K562 (cell line): ENCODE measurements around the gene IGFL1. TPM values are rescaled to one million over a fixed set of nuclear protein-coding genes. Genes with fewer than 3 reads are reported as not detected.
A peak's percentile ranks its signal among the peaks of the same experiment; 100 is the strongest.

ENCODE experiments used
- CBFA2T3 ChIP-seq: fragments of 450-650 bp; IDR thresholded peaks from 2 replicates; pipeline ENCODE4 v1.6.1; 2017
- CC2D1A ChIP-seq: fragments of 450-650 bp; IDR thresholded peaks from 2 replicates; pipeline ENCODE4 v1.6.1; 2017; ENCODE audit warnings: mild to moderate bottlenecking
- ELF4 ChIP-seq: fragments of 450-650 bp; formaldehyde crosslinking; IDR thresholded peaks from 2 replicates; pipeline ENCODE4 v1.4.0; 2022; ENCODE audit warnings: missing genetic modification characterization
- GATAD2B ChIP-seq: fragments of 450-650 bp; IDR thresholded peaks from 2 replicates; pipeline ENCODE4 v1.6.1; 2017; ENCODE audit warnings: mild to moderate bottlenecking, borderline replicate concordance
- HMG20B ChIP-seq: fragments of 250-450 bp; sonication (Bioruptor Pico); IDR thresholded peaks from 2 replicates; pipeline ENCODE4 v1.5.0; 2021; ENCODE audit warnings: mild to moderate bottlenecking
- POLR2A ChIP-seq: fragments of 450-650 bp; conservative IDR thresholded peaks from 2 replicates; pipeline ENCODE4 v1.6.1; 2016
- RBFOX2 ChIP-seq: fragments of 200-400 bp; formaldehyde crosslinking; IDR thresholded peaks from 2 replicates; pipeline ENCODE4 v1.6.1; 2017; ENCODE audit warnings: low read depth, mild to moderate bottlenecking, low read length, moderate library complexity
- TCF7L2 ChIP-seq: fragments of 150-350 bp; IDR thresholded peaks from 2 replicates; pipeline ENCODE4 v1.6.1; 2016; ENCODE audit warnings: low read depth, mild to moderate bottlenecking, low read length, moderate library complexity
- YBX1 ChIP-seq: fragments of 450-650 bp; IDR thresholded peaks from 2 replicates; pipeline ENCODE4 v1.7.1; 2016; ENCODE audit warnings: mild to moderate bottlenecking
- polyA plus RNA-seq, 8 experiments: library from polyadenylated mRNA; depleted of rRNA in 4 of 8; stranded (reverse) in 5 of 8; unstranded in 3 of 8; fragments of >200 nt; fragmentation: Nextera tagmentation in 2 of 8; fragmentation: Illumina TruSeq in 1 of 8; extraction: Ambion mirVana in 2 of 8; extraction: Trizol in 1 of 8; gene quantifications; 2 replicates each; pipeline versions ENCODE4 v1.2.1 to v1.2.3, GENCODE V29; 2011 to 2014; ENCODE audit warnings: inconsistent platforms in 1 of 8, missing spikeins in 1 of 8
- total RNA-seq, 7 experiments: library from RNA; depleted of rRNA in 6 of 7; stranded (reverse); fragments of >200 nt in 6 of 7; fragmentation: Illumina TruSeq in 2 of 7; extraction: Trizol in 2 of 7; gene quantifications; 2 replicates each; pipeline versions ENCODE4 v1.2.1 to v1.2.3, GENCODE V29; 2011 to 2021; ENCODE audit warnings: low replicate concordance in 1 of 7
- TF ChIP-seq, protein P1 (sequence below): fragments of 250-450 bp; sonication (Bioruptor Pico); IDR thresholded peaks from 2 replicates; pipeline ENCODE4 v1.8.0; 2022; ENCODE audit warnings: inconsistent platforms, mild to moderate bottlenecking, moderate library complexity, borderline replicate concordance
- TF ChIP-seq, protein P2 (sequence below): fragments of 250-450 bp; sonication (Bioruptor Pico); IDR thresholded peaks from 2 replicates; pipeline ENCODE4 v1.4.0; 2020; ENCODE audit warnings: borderline replicate concordance

Gene IGFL1
- total and polyA plus RNA-seq, 9 of the 15 experiments (the other 6 are each of a cell fraction or from before 2014, with no cell fraction given), result not detected

DNA sequence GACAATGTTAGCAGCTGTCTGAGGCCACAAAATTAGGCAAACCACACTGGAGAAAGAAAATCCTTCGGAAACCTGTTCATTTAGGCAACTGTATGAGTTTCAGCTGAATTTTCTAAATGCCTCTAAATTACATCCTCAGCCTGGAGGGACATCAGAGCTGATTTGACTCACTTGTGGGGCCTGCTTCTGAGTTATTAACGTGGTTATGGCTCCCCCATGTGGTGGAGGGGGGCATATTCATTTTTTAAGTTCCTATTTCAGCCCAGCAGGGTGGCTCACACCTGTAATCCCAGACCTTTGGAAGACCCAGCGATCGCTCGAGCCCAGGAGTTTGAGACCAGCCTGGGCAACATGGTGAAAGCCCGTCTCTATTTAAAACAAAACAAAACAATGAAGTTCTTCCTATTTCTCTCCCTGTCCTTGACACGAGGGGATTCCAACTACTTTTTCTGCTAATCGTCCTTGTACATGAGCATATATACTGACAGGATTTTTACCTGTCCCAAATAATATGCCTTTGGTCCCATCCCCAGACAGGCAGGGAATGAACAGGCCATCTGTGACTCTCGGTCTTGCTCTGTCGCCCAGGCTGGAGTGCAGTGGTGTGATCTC, 35.8 kb downstream of the IGFL1 start (continued):
- TF ChIP-seq GATAD2B (no peak), POLR2A (no peak), TCF7L2 (no peak), YBX1 (no peak), CC2D1A (peak; percentile 37; the same call in 1 of the 2 replicates), CBFA2T3 (no peak), HMG20B (CRISPR knock-in tag) (no peak), RBFOX2 (no peak), ELF4 (CRISPR knock-in tag) (no peak)
- TF ChIP-seq, protein P1, sequence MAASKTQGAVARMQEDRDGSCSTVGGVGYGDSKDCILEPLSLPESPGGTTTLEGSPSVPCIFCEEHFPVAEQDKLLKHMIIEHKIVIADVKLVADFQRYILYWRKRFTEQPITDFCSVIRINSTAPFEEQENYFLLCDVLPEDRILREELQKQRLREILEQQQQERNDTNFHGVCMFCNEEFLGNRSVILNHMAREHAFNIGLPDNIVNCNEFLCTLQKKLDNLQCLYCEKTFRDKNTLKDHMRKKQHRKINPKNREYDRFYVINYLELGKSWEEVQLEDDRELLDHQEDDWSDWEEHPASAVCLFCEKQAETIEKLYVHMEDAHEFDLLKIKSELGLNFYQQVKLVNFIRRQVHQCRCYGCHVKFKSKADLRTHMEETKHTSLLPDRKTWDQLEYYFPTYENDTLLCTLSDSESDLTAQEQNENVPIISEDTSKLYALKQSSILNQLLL, result no peak
- TF ChIP-seq, protein P2, sequence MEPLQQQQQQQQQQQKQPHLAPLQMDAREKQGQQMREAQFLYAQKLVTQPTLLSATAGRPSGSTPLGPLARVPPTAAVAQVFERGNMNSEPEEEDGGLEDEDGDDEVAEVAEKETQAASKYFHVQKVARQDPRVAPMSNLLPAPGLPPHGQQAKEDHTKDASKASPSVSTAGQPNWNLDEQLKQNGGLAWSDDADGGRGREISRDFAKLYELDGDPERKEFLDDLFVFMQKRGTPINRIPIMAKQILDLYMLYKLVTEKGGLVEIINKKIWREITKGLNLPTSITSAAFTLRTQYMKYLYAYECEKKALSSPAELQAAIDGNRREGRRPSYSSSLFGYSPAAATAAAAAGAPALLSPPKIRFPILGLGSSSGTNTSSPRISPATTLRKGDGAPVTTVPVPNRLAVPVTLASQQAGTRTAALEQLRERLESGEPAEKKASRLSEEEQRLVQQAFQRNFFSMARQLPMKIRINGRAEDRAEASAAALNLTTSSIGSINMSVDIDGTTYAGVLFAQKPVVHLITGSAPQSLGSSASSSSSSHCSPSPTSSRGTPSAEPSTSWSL (CRISPR knock-in tag), result no peak
- TF ChIP-seq, all 486 proteins: peak for 10
